SK-N-SH treated with all-trans-retinoic acid at 6 μM for 48 hours (cell line): ENCODE measurements around the gene ZNF771.

Source experiments
- ATAC-seq: fragments of 200-7000 bp; cut with Tn5 transposase; 3 replicates; pipeline ENCODE4 v1.9.1; 2020; ENCODE audit warnings: mild to moderate bottlenecking, moderate library complexity
- ARNTL ChIP-seq: fragments of 450-650 bp; formaldehyde crosslinking; IDR thresholded peaks from 2 replicates; pipeline ENCODE4 v1.5.0; 2020; ENCODE audit warnings: low read depth, mild to moderate bottlenecking, moderate library complexity, borderline replicate concordance
- BACH2 ChIP-seq: fragments of 250-450 bp; sonication (Bioruptor Pico); IDR thresholded peaks from 2 replicates; pipeline ENCODE4 v1.9.0; 2021; ENCODE audit warnings: mild to moderate bottlenecking, borderline replicate concordance
- CSDC2 ChIP-seq: fragments of 250-450 bp; sonication (Bioruptor Pico); IDR thresholded peaks from 2 replicates; pipeline ENCODE4 v1.5.0; 2020; ENCODE audit warnings: mild to moderate bottlenecking, moderate library complexity
- CSRNP3 ChIP-seq: fragments of 250-450 bp; sonication (Bioruptor Pico); IDR thresholded peaks from 2 replicates; pipeline ENCODE4 v1.5.1; 2021; ENCODE audit warnings: mild to moderate bottlenecking, moderate library complexity
- ESRRG ChIP-seq: fragments of 250-450 bp; sonication (Bioruptor Pico); IDR thresholded peaks from 2 replicates; pipeline ENCODE4 v1.6.1; 2021; ENCODE audit warnings: mild to moderate bottlenecking
- GLIS3 ChIP-seq: fragments of 250-450 bp; sonication (Bioruptor Pico); IDR thresholded peaks from 2 replicates; pipeline ENCODE4 v1.5.0; 2020; ENCODE audit warnings: mild to moderate bottlenecking, moderate library complexity
- ISL1 ChIP-seq: fragments of 250-450 bp; sonication (Bioruptor Pico); IDR thresholded peaks from 2 replicates; pipeline ENCODE4 v2.1.2; 2022; ENCODE audit warnings: mild to moderate bottlenecking, moderate library complexity
- OSR1 ChIP-seq: fragments of 250-450 bp; sonication (Bioruptor Pico); IDR thresholded peaks from 2 replicates; pipeline ENCODE4 v1.8.0; 2022; ENCODE audit warnings: moderate library complexity, mild to moderate bottlenecking, inconsistent platforms
- PATZ1 ChIP-seq: fragments of 250-450 bp; sonication (Bioruptor Pico); IDR thresholded peaks from 2 replicates; pipeline ENCODE4 v1.8.0; 2020; ENCODE audit warnings: mild to moderate bottlenecking, moderate library complexity, borderline replicate concordance
- POU6F1 ChIP-seq: fragments of 250-450 bp; sonication (Bioruptor Pico); IDR thresholded peaks from 2 replicates; pipeline ENCODE4 v1.8.0; 2021; ENCODE audit warnings: low read depth, mild to moderate bottlenecking, moderate library complexity, borderline replicate concordance
- PPARA ChIP-seq: fragments of 250-450 bp; sonication (Bioruptor Pico); IDR thresholded peaks from 2 replicates; pipeline ENCODE4 v1.5.0; 2020; ENCODE audit warnings: mild to moderate bottlenecking, borderline replicate concordance
- RARB ChIP-seq: fragments of 250-450 bp; sonication (Bioruptor Pico); IDR thresholded peaks from 2 replicates; pipeline ENCODE4 v1.8.0; 2021; ENCODE audit warnings: mild to moderate bottlenecking, moderate library complexity
- SNAI2 ChIP-seq: fragments of 250-450 bp; sonication (Bioruptor Pico); IDR thresholded peaks from 2 replicates; pipeline ENCODE4 v1.5.0; 2020; ENCODE audit warnings: mild to moderate bottlenecking, moderate library complexity
- TCF4 ChIP-seq: fragments of 250-450 bp; sonication (Bioruptor Pico); IDR thresholded peaks from 2 replicates; pipeline ENCODE4 v1.8.0; 2021; ENCODE audit warnings: mild to moderate bottlenecking, moderate library complexity, borderline replicate concordance
- TOX ChIP-seq: fragments of 250-450 bp; sonication (Bioruptor Pico); IDR thresholded peaks from 2 replicates; pipeline ENCODE4 v1.8.0; 2021; ENCODE audit warnings: mild to moderate bottlenecking, moderate library complexity, borderline replicate concordance
- TSHZ2 ChIP-seq: fragments of 250-450 bp; sonication (Bioruptor Pico); IDR thresholded peaks from 2 replicates; pipeline ENCODE4 v1.5.0; 2020; ENCODE audit warnings: mild to moderate bottlenecking, moderate library complexity
- ZFP3 ChIP-seq: fragments of 250-450 bp; sonication (Bioruptor Pico); IDR thresholded peaks from 2 replicates; pipeline ENCODE4 v1.5.0; 2020; ENCODE audit warnings: mild to moderate bottlenecking, moderate library complexity
- ZFP30 ChIP-seq: fragments of 450-650 bp; formaldehyde crosslinking; IDR thresholded peaks from 2 replicates; pipeline ENCODE4 v1.5.0; 2022; ENCODE audit warnings: mild to moderate bottlenecking, moderate library complexity
- ZNF70 ChIP-seq: fragments of 450-650 bp; formaldehyde crosslinking; IDR thresholded peaks from 2 replicates; pipeline ENCODE4 v1.5.0; 2020; ENCODE audit warnings: mild to moderate bottlenecking, moderate library complexity
- ZNF8 ChIP-seq: fragments of 450-650 bp; formaldehyde crosslinking; IDR thresholded peaks from 2 replicates; pipeline ENCODE4 v1.5.0; 2020; ENCODE audit warnings: mild to moderate bottlenecking, moderate library complexity

ZNF771 gene

GRCh38 chr16:30375864-30376263, 31.5 kb upstream of the ZNF771 start:
- no peak for ATAC-seq
- TF ChIP-seq ESRRG (CRISPR knock-in tag), result no peak
- TF ChIP-seq, all 23 proteins: peak for 0

GRCh38 chr16:30376461-30376902, 30.9 kb upstream of the ZNF771 start:
- no peak for ATAC-seq
- TF ChIP-seq ZNF8 (CRISPR knock-in tag) (no peak), TSHZ2 (CRISPR knock-in tag) (no peak), ZFP30 (CRISPR knock-in tag) (no peak), RARB (no peak), ZFP3 (CRISPR knock-in tag) (no peak), BACH2 (CRISPR knock-in tag) (no peak), PATZ1 (no peak), SNAI2 (no peak), CSDC2 (CRISPR knock-in tag) (no peak), ZNF70 (no peak), PPARA (CRISPR knock-in tag) (no peak), ESRRG (CRISPR knock-in tag) (no peak), ISL1 (no peak), OSR1 (no peak), CSRNP3 (CRISPR knock-in tag) (no peak), GLIS3 (CRISPR knock-in tag) (no peak), POU6F1 (CRISPR knock-in tag) (no peak), TOX (CRISPR knock-in tag) (no peak), ARNTL (CRISPR knock-in tag) (no peak), TCF4 (CRISPR knock-in tag) (no peak)
- TF ChIP-seq, all 23 proteins: peak for 0

GRCh38 chr16:30377050-30377811, 30.2 kb upstream of the ZNF771 start:
- TF ChIP-seq GLIS3 (CRISPR knock-in tag) (no peak), SNAI2 (no peak), CSRNP3 (CRISPR knock-in tag) (no peak), TCF4 (CRISPR knock-in tag) (no peak), TSHZ2 (CRISPR knock-in tag) (no peak), OSR1 (no peak), ZNF70 (no peak), ZFP30 (CRISPR knock-in tag) (no peak)
- TF ChIP-seq, all 23 proteins: peak for 0
- no peak for ATAC-seq
